GM03348 (cell line): ENCODE measurements around the gene PPP1R1A.
A peak's percentile ranks its signal among the peaks of the same experiment; 100 is the strongest.

Experiments
- DNase-seq: peaks from one replicate; pipeline ENCODE4 v3.0.0; 2012; ENCODE audit warnings: low spot score

The PPP1R1A gene

DNA sequence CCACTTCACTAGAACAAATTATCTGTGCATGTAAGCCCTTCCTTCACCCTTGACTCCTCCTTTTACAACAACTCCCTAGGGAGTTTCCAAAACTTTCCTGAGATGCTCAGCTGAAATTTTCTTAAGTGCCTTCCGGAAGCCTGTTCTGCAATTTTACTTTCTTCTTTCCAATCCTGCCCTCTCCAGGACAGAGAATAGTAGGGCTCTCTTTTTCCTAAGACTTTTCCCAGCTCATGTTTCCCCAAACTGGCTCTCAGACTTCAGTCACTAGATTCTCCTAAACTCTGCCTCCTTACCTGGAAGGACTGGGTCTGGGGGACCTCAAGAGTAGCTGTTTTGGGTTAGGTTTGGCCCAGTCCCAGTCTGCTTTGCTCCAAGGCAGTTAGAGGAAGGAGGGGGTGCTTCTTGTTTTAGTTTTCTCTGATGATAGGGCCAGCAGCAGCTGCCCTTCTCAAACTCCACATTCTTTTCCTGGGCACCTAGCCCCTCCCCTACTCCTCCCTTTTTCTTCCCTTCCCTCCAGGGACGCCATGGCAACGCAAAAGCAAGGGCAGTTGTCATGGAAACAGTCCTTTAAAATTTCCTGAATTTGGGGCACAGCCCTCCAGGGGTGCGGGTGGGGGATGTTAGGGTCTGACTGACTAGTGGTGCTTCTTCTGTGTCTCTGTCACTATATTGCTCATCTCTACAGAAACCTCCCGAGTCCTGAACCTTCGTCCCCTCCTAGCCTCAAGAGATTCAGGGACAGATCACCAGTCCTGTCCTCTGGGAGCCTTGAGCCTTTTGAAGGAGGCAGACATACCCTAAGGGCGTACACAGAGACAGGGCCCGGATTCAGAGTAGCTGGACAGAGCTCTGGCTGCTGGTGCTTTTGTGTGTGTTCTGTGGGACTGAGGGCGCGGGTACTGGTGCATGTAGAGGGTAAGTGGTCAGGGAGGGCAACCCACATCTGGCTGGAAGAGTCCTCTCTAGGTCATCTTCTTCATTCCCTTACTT is 17.0 kb downstream of the PPP1R1A start:
- DNase-seq, result no peak

DNA sequence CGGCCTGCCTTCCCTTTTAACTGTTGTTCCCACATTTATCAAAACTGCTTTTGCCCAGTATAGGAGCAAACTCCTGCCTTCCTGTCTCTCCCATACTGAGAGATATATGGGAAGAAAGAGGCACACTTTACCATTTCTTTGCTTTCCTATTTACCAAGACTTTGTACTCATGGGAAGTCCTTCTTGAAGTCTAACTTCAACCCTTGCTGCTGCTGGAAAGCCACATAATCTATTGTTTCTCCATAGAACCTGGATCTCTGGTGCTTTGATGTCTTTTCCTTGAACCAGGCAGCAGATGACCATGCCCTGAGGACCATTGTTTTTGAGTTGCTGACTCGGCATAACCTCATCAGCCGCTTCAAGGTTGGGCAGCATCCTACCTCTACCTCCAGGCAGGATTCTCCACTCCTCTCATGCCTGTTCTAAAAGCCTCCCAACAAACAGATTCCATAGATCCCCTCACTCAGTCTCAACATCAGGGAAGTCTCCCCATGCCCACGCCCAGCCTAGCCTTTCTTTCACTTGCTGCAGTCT is 18.4 kb downstream of the PPP1R1A start:
- no peak for DNase-seq

DNA sequence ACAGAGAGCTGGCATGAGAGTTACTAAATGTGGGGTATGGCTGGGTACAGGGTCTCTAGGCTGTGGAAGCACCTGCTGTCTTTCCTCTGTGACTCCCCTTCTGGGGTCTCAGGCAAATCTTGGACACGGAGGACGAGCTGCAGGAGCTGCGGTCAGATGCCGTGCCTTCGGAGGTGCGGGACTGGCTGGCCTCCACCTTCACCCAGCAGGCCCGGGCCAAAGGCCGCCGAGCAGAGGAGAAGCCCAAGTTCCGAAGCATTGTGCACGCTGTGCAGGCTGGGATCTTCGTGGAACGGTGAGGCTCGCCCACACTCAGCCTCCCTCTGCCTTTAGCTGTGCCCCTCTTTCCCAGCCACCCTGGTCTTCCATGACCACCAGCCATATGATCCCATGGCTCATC is 19.4 kb downstream of the PPP1R1A start:
- no peak for DNase-seq

DNA sequence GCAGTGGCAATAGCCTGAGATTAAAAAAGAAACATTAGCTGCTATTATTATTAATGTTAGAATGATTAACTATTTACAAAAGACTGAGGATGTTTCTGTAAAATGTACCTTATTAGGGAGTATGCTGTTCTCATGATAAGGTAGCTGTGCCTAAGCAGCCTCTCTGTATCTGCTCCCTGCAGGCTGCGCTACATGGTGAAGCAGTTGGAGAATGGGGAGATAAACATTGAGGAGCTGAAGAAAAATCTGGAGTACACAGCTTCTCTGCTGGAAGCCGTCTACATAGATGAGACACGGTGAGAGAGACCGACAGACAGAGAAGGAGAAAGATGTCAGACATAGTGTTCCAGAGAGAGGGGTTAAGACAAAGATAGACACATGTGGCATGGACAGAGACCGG is 21.7 kb downstream of the PPP1R1A start:
- DNase-seq, result no peak

DNA sequence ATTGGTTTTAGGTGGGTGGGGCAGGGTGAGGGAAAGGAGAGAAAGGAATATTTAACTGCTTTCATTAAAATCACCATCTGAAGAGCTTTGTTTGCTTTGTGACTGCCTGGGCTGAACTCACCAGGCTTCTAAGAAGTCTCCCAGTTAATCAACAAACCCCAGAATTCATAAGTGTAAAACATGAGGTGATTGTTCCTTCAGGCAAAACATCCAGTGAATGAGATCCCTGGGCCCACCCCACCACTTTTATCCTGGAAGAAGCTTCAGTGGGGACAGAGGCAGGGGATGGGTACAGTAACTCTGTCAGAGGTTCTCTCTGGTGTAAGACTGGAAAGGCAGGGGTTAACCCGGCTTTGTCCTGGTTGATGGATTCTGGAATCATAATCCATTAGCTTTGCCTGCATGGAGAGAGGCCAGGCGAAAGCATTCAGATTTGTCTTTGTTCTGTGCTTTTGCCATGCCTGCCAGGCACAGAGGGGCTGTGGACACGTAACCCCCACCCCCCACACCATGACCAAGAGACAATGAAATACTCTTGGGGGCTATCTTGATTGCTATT is 22.4 kb downstream of the PPP1R1A start:
- no peak for DNase-seq

DNA sequence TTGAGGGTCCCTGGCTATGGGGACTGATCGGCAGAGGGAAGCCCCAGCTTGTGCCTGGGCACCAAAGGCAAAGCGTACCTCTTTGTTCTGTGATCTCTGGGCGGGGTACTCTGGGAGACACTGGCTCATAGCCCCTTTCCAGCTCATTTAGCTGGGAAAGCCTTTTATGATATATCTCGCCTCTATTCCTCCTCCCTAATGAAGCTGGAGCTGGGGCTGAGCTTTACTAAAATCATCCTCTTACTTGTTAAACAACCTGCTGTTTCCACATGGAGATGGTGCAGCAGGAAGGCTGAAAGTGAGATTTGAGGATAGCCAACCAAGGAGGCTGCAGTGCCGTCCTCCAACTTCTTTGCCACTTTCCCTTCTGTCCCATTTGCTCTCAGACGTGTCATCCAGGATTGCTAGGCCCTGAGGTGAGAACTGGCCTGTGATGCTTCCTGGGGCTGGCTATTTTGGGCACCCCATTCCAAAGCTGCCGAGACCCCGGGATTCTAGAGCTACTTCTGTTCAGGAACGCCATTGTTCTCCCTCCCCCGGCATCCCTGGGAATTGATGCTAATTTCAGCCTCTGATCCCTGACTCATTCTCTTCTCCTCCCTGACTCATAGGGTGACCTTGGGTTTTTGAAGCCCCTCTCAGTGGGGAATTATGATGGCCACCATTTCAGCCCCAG is 23.0 kb downstream of the PPP1R1A start:
- DNase-seq, result no peak

DNA sequence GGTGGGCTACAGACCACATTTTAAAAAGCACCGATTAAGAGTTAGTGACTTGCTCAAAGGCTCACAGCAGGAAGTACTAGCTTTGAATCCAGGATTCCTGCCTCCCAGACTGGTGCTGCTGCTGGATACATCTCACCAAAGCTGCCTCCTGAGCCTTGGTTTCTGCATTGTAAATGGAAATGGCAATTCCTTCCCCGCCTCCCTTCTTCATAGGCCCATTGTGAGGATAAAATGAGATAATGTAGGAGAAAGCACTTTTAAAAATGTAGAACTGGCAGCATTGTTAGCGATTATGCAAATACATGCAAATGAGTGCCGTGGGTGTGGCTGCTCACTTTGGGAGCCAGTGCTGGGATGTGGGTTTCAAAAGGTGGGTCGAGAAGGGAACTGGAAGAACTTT is 23.7 kb downstream of the PPP1R1A start:
- DNase-seq, result no peak

DNA sequence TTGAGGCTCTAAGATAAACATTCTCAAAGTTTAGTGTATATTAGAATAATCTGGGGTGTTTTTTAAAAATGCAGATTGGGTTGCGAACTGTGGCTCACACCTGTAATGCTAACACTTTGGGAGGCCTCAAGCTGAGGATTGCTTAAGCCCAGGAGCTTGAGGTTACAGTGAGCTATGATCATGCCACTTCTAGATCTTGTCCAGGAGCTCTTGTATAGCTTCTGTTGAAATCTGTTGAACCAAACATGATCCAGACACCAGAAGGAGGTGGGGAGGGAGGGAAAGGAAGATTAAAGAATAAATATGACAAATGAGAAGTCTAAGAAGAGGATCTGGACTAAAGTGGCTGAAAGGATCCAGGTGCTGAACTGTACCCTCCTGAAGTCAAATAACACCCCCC is 24.7 kb downstream of the PPP1R1A start:
- no peak for DNase-seq

DNA sequence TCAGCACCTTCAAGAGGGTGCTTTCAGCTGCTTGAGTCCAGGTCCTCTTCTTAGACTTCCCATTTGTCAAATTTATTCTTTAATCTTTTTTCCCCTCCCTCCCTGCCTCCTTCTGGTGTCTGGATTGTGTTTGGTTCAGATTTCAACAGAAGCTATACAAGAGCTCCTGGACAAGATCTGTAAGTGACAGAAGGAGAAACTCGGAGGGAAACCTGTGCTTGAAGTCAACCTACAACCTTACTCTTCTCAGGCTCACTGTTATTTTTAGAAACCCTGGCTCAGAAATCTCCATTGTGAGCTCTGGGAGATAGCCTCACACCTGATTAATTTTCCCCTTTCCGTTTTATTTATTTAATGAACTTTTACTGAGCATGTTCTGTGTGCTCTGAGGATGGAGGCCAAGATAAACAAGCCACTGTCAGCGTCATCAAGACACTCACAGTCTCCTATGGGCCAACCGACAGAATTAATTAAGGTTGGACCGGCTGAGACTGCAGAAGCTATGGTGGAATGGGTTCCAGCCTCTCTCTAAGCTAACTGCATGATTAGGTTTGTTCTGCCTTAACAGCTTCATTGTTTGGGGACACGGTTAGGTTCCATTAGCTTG is 25.6 kb downstream of the PPP1R1A start:
- DNase-seq, result no peak

DNA sequence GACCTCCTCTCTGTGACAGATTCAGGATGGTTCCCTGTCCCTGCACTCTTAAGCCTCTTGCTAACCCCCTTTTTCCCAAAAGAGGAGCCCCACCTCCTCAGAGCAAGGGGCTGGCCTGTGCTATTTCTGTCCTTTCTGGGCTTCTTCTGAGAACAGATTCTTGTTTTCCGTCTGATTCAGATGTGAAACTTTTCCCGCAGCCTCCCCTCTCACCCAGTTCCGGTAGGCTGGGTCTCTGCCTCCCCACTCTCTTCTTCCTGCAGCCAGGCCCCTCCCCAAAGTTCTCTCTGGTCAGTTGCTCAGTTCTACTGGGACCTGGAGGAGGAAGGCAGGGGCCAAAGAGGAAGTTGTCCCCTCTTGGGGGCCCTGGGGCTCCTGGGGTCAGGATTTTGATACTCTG is 27.3 kb downstream of the PPP1R1A start:
- DNase-seq, result no peak

DNA sequence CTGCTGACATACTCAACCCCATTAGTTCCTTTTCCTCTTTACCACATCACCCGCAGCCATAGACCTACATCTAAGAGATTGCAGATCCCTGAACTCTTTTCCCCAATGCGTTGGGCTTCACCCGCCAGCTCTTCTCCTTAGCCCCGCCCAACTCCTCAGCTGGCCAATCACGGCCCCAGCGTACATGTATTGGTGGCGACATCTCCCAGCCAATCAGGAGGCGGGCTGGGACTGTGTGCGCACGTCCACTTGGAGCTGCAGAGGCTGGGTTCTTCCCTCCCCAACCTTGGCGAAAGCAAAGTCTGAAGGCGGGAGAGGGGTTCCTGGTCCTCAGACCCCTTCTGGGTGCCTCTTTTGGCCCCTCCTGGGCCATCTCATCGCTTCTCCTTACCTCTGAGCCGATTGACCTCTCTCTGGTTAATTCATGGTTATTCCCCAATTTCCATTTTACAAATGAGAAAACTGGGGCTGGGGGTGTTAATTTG is 28.0 kb downstream of the PPP1R1A start:
- DNase-seq, result peak; percentile 91

DNA sequence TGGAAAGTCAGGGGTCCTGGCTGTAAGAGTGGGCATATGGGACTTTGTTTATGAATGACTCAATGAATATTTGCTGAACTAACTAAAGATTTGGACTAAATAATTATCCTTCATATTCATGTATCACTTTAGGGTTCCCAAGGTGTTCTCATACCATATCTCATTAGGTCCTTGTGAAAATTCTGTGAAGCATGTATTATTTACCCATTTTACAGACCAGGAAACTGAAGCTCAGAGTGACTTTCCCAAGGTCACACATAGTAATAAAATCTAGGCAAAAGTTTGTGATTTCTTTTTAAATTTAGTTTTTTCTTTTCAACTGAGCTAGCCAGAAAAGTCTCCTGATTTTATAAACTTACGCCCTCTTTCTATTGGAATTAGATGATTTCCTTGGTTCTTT is 29.7 kb downstream of the PPP1R1A start:
- DNase-seq, result no peak

DNA sequence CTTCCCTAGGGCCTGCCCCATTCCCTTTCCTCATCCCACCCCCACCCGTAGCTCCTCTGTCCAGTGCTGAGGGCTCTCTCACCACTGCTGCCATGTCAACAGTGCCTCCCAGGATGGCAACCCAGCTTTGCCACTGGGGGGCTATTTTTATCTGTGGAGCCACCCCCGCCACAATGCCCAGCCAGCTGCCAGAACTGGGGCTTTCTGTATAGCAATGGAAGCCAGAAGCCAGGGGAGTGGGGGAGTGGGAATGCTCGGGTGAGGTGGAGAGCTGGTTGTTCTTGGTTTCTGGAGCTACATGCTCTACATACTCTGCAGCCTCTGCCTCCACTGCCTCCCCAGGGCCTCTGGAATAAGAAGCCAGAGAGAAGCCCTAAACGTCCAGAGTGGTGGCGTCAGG is 30.1 kb downstream of the PPP1R1A start:
- DNase-seq, result no peak

DNA sequence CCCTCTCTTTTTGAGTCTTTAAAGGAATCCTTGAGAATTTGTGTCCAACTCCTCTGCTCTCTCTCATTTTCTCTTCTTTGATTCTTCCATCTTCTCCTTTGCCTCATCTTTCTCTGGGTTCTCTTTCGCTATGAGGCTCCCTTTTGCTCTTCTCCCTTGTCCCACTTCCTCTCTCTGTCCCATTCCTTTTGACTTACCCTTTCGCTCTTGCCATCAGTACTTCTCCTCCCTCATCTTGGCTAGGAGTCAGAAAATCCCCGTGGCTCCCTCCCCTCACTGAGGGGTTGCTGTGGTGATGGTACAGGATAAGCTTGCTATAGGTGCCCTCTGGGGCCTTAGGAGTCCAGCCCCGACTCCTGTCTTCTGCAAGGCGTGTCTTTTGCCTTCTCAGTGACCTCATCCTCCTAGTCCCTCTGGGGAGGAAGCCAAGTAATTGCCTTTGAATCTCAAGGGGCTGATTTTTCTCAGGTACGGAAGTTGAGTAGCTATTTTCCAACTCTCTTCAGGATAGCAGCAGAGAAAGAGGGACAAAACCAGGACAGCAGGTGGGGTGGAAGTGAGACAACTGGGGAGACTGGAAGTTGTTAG is 32.7 kb downstream of the PPP1R1A start:
- no peak for DNase-seq

DNA sequence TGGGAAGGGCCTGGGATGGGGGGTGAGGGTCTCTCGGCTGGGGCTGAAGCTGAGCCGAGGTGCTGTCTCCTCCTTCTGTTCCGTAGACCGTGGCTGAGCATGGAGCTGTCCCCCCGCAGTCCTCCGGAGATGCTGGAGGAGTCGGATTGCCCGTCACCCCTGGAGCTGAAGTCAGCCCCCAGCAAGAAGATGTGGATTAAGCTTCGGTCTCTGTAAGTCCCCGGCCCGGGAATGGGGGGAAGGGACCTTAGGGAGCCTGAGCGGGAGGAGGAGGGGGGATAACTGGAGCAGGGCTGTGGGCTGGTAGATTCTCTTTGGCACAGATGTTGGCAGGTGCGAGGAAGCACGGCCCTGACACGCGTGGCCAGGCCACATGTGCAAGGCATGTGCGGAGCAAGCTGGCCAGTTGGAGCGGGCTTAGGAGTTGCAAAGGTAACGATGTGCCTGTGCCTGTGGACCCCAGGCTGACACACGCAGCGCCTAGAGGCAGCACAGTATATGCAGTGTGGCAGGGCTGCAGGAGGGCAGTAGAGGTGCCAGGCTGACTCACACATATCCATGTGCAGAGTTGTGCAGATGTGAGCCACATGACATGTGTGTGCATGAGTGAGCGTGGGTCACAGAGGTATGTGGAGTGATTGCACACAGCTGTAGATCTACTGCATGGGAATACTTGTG is 38.5 kb downstream of the PPP1R1A start:
- peak; percentile 33 for DNase-seq

DNA sequence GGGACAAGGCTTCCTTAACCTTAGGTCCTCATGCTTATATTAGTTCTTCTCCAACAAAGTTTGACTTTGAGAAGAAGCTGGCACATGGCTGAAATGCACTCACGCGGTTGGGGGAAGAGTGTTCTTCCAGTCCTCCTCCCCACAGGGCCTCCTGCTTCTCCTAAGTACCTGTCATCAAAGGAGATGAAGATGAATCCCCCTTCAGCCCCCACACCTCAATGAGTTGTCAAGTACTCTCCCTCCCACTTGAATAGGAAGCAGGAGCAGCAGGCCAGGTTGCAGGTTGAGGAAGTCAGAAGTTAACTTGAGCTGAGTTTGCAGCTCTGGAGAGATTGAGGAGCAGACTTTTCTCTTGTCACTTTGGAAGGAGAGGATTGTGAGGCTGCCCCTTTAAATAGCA is 41.9 kb downstream of the PPP1R1A start:
- DNase-seq, result no peak

DNA sequence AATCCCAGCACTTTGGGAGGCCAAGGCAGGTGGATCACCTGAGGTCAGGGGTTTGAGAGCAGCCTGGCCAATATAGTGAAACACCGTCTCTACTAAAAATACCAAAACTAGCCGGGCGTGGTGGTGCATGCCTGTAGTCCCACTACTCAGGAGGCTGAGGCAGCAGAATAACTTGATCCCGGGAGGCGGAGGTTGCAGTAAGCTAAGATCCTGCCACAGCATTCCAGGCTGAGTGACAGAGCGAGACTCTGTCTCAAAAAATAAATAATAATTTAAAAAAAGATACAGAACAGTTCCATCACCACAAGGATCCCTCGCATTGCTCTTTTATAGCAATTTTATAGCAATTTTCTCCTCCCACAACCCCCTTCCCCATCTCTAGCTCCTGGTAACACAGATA is 43.7 kb downstream of the PPP1R1A start:
- no peak for DNase-seq

DNA sequence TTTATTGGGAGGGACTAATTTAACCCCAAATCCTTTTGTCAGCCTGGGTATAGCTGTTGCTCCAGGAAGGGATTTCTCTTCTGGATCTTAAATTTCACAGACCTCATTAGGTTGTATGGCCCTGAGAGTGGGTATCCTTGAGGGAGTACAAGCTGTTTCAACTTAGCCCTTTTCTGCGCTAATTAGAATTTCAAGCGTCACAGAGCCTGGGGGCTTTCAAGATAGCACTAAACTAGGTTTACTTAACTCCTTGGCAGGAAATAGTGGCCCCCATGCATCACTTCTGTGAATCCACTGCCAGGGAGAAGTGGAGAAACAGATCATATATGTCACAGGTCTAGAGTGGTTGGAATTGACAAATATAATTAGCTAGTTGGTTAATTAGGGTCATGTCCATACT is 44.9 kb downstream of the PPP1R1A start:
- no peak for DNase-seq

DNA sequence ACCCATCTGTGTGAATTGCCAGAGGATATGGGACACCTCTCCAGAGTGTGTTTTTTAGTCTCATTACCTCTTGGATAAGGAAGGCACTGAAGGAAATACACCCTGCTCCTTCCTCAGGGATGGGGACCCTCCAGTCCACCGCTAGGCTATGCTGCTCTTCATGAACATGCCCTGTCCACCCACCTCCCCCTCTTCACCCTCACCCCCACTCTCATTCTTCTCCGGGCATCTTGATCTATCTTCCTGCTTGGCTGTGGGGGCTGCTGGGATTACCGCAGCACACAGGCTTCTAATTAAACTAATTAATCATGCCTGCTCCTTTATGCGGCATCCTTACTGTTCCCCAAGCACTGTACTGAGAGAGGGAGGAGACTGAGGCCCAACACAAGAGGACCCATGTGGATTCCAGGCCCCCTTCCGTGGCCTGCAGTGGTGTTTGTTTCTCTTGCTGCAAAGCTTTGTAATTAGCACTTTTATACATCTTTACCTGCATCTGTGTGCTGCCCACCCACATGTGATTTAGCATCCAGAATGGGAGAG is 46.6 kb downstream of the PPP1R1A start:
- DNase-seq, result no peak

DNA sequence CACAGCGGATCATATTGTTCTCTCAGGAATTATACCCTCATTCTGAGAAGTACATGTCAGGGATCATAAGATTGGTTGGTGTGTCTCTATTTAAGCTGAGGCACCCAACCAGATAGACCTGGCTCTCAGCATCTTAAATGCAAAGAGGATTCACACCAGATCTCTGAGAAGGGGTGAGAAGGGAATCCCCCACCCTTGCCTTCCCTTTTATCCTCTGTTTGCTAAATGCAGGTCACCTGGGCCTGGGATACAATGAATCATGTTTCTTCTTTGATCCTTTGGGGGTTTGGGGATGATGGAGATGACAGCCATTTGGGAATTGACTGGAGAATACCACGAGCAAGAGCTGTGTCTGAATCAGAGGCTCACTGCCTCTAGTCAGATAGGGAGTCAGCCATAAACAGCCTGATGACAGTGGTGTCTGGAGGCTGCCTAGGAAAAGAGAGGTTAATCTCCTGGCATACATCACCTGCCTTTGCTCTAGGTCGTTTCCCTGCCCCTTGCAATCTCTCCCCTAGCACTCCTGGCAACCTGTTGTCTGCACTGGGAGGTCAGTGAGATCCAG is 50.2 kb downstream of the PPP1R1A start:
- no peak for DNase-seq

DNA sequence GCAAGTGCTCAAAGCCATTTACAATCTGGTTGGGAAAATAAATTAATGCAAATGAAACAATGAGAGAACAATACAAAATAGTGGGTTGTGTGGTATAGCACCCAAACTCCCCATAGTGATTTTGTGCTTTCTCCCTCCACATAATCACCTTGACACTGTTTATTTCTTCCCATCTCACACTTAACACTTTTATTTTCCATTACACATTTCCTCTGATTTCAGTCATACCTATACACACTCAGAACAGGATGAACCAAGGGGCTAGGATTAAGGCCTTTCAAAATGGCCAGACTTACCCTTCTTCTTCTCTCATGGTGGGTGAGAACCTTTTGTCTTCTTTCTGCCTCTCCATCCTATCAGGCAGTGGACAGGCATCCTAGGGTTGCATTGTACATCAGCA is 53.0 kb downstream of the PPP1R1A start:
- no peak for DNase-seq
